ENCODE measurements around the gene EBI3.

GRCh38 chr19:4284176-4284958 lies 55.0 kb downstream of the EBI3 start:
- TF ChIP-seq EZH2phosphoT487 (IDR thresholded peaks at IDR 0.05) (no peak), CTCF (IDR thresholded peaks at IDR 0.05) (no peak)

Measured in neural progenitor cell (in vitro differentiated cells).